H1 (cell line): Measurements from ENCODE around the gene SMPD2. TPM values are rescaled to one million over a fixed set of nuclear protein-coding genes. Genes with fewer than 3 reads are reported as not detected.

Experiments used
- CTCF ChIA-PET: fragments of 300-600 bp; sonication (Branson Sonifier 250); formaldehyde crosslinking; loops from one replicate; lab custom pipeline; 2021; ENCODE audit not compliant: partially characterized antibody; lab: Charles Lee
- POLR2A ChIA-PET: fragments of 300-600 bp; sonication (Branson Sonifier 250); formaldehyde crosslinking; loops from one replicate; lab custom pipeline; 2021; ENCODE audit warnings: inconsistent platforms; ENCODE audit not compliant: partially characterized antibody; lab: Charles Lee
- DNase-seq, 2 experiments: peaks; one replicate each; pipeline versions ENCODE4 v3.0.0 to v3.0.0-alpha.2; 2010 to 2022; ENCODE audit warnings: low spot score in 2 of 2, low read depth in 1 of 2, mixed read lengths in 1 of 2
- FAIRE-seq: peaks from 2 replicates; lab custom pipeline; 2011; peaks lifted over from hg19 to GRCh38; lab: Jason Lieb, UNC
- H2AFZ ChIP-seq: 2 replicates; pipeline ENCODE4 v1.8.1; 2012; ENCODE audit warnings: low read length, inconsistent platforms
- H2AK5ac ChIP-seq: 2 replicates; pipeline ENCODE4 v1.6.1; 2013; ENCODE audit warnings: low read depth, low read length
- H2BK120ac ChIP-seq: replicated peaks from 2 replicates; pipeline ENCODE3; 2013; ENCODE audit warnings: low read depth, low read length, inconsistent platforms
- H2BK12ac ChIP-seq: 2 replicates; pipeline ENCODE4 v1.6.1; 2013; ENCODE audit warnings: low read depth, low read length
- H2BK15ac ChIP-seq: 2 replicates; pipeline ENCODE4 v1.6.1; 2013; ENCODE audit warnings: low read length
- H2BK20ac ChIP-seq: 2 replicates; pipeline ENCODE4 v1.6.1; 2013; ENCODE audit warnings: low read length
- H2BK5ac ChIP-seq: 2 replicates; pipeline ENCODE4 v1.6.1; 2013; ENCODE audit warnings: low read depth, low read length
- H3K14ac ChIP-seq: 2 replicates; pipeline ENCODE4 v1.6.1; 2013; ENCODE audit warnings: inconsistent platforms; ENCODE audit not compliant: insufficient read length
- H3K18ac ChIP-seq: 2 replicates; pipeline ENCODE4 v1.6.1; 2013; ENCODE audit warnings: low read length; ENCODE audit errors: extremely low read depth
- H3K23ac ChIP-seq: 2 replicates; pipeline ENCODE4 v1.6.1; 2013; ENCODE audit warnings: inconsistent platforms; ENCODE audit not compliant: insufficient read length
- H3K23me2 ChIP-seq: 2 replicates; pipeline ENCODE4 v1.6.1; 2013; ENCODE audit warnings: low read depth, low read length
- H3K27ac ChIP-seq: 2 replicates; pipeline ENCODE4 v1.6.1; 2011; ENCODE audit warnings: low read depth, low read length, inconsistent platforms
- H3K27me3 ChIP-seq, 4 experiments: replicated peaks in 1 of 4; 1 replicate in 1 of 4; 2 replicates in 3 of 4; pipeline versions ENCODE4 v1.6.1 to v1.8.1; 2011 to 2013; ENCODE audit warnings: low read length in 3 of 4, mild to moderate bottlenecking in 3 of 4, inconsistent platforms in 2 of 4, mixed read lengths in 2 of 4, moderate library complexity in 1 of 4; ENCODE audit not compliant: control insufficient read depth in 3 of 4, insufficient read depth in 3 of 4; ENCODE audit errors: extremely low read depth in 1 of 4
- H3K36me3 ChIP-seq, 4 experiments: 2 replicates each; pipeline versions ENCODE4 v1.6.1 to v1.8.1; 2011 to 2013; ENCODE audit warnings: mild to moderate bottlenecking in 4 of 4, low read length in 3 of 4, moderate library complexity in 2 of 4, control low read depth in 1 of 4, inconsistent platforms in 1 of 4; ENCODE audit not compliant: insufficient read depth in 4 of 4, control insufficient read depth in 2 of 4
- H3K4ac ChIP-seq: replicated peaks from 2 replicates; pipeline ENCODE3; 2013; ENCODE audit warnings: low read length, low read depth, mixed read lengths, inconsistent platforms; ENCODE audit not compliant: insufficient read length
- H3K4me1 ChIP-seq, 4 experiments: replicated peaks in 1 of 4; 1 replicate in 1 of 4; 2 replicates in 3 of 4; pipeline versions ENCODE4 v1.6.1 to v1.8.1; 2011 to 2013; ENCODE audit warnings: low read length in 3 of 4, inconsistent platforms in 2 of 4, mixed read lengths in 1 of 4; ENCODE audit not compliant: insufficient read depth in 4 of 4, control insufficient read depth in 3 of 4
- H3K4me2 ChIP-seq, 2 experiments: 2 replicates each; pipeline versions ENCODE4 v1.6.1 to v1.8.1; 2011 to 2013; ENCODE audit warnings: low read depth in 2 of 2, low read length in 2 of 2, control low read depth in 1 of 2, inconsistent platforms in 1 of 2, mild to moderate bottlenecking in 1 of 2; ENCODE audit not compliant: insufficient read depth in 1 of 2
- H3K4me3 ChIP-seq, 4 experiments: fragments of 200-600, 300-600 bp in 1 of 4; sonication (generic), shearing (Covaris generic), sonication (Bioruptor Twin) in 1 of 4; 2 replicates each; pipeline versions ENCODE4 v1.5.1 to v1.8.1; 2011 to 2016; ENCODE audit warnings: low read length in 4 of 4, low read depth in 3 of 4, control low read depth in 2 of 4, inconsistent platforms in 2 of 4, mild to moderate bottlenecking in 2 of 4, mixed read lengths in 1 of 4, moderate library complexity in 1 of 4; ENCODE audit not compliant: insufficient read depth in 2 of 4; ENCODE audit errors: extremely low read depth in 1 of 4
- H3K56ac ChIP-seq: replicated peaks from 2 replicates; pipeline ENCODE3; 2013; ENCODE audit warnings: low read depth, mild to moderate bottlenecking, mixed read lengths, low read length, inconsistent platforms; ENCODE audit not compliant: insufficient read length
- H3K79me1 ChIP-seq: 2 replicates; pipeline ENCODE4 v1.6.1; 2013; ENCODE audit warnings: low read depth, low read length, control low read depth
- H3K79me2 ChIP-seq, 2 experiments: 2 replicates each; pipeline versions ENCODE4 v1.6.1 to v1.8.1; 2012 to 2013; ENCODE audit warnings: low read length in 2 of 2, mild to moderate bottlenecking in 2 of 2, inconsistent platforms in 1 of 2; ENCODE audit not compliant: insufficient read depth in 2 of 2, control insufficient read depth in 1 of 2
- H3K9ac ChIP-seq, 4 experiments: replicated peaks in 1 of 4; 1 replicate in 1 of 4; 2 replicates in 3 of 4; pipeline versions ENCODE4 v1.6.1 to v1.8.1; 2011 to 2013; ENCODE audit warnings: low read depth in 3 of 4, low read length in 3 of 4, control low read depth in 2 of 4, mild to moderate bottlenecking in 2 of 4, moderate library complexity in 2 of 4, inconsistent platforms in 1 of 4; ENCODE audit errors: extremely low read depth in 1 of 4
- H3K9me3 ChIP-seq, 2 experiments: 2 replicates each; pipeline versions ENCODE4 v1.6.1 to v1.8.1; 2012 to 2013; ENCODE audit warnings: mild to moderate bottlenecking in 2 of 2, moderate library complexity in 2 of 2, control low read depth in 1 of 2, inconsistent platforms in 1 of 2, low read depth in 1 of 2, low read length in 1 of 2, mixed read lengths in 1 of 2; ENCODE audit not compliant: insufficient read depth in 2 of 2
- H4K20me1 ChIP-seq, 2 experiments: replicated peaks in 1 of 2; 2 replicates each; pipeline versions ENCODE3 to v1.8.1; 2011 to 2013; ENCODE audit warnings: inconsistent platforms in 2 of 2, low read length in 2 of 2, mild to moderate bottlenecking in 1 of 2; ENCODE audit not compliant: insufficient read depth in 2 of 2, control insufficient read depth in 1 of 2
- H4K5ac ChIP-seq: 2 replicates; pipeline ENCODE4 v1.6.1; 2013; ENCODE audit warnings: low read length, low read depth, mixed read lengths, inconsistent platforms; ENCODE audit not compliant: insufficient read length
- H4K8ac ChIP-seq: 2 replicates; pipeline ENCODE4 v1.8.0; 2013; ENCODE audit warnings: mild to moderate bottlenecking, moderate library complexity, low read length, inconsistent platforms; ENCODE audit not compliant: insufficient read depth; ENCODE audit errors: extremely low read depth
- H4K91ac ChIP-seq: replicated peaks from 2 replicates; pipeline ENCODE3; 2013; ENCODE audit warnings: low read length, mixed read lengths, inconsistent platforms; ENCODE audit not compliant: insufficient read length
- ATF2 ChIP-seq: IDR thresholded peaks from 2 replicates; pipeline ENCODE4 v1.6.1; 2012; ENCODE audit warnings: low read length, inconsistent platforms
- BACH1 ChIP-seq: IDR thresholded peaks from 2 replicates; pipeline ENCODE4 v1.6.1; 2012; ENCODE audit warnings: low read length, improper control_type of control experiment
- BRCA1 ChIP-seq: IDR thresholded peaks from 2 replicates; pipeline ENCODE4 v1.6.1; 2012; ENCODE audit warnings: low read depth, low read length, improper control_type of control experiment
- GTF2F1 ChIP-seq: IDR thresholded peaks from 2 replicates; pipeline ENCODE4 v1.6.1; 2012; ENCODE audit warnings: low read depth, low read length, improper control_type of control experiment, borderline replicate concordance
- HDAC2 ChIP-seq, 2 experiments: fragments of 300-600 bp in 1 of 2; sonication (generic) in 1 of 2; IDR thresholded peaks; 2 replicates each; pipeline ENCODE4 v1.6.1; 2011 to 2012; ENCODE audit warnings: low read depth in 2 of 2, low read length in 2 of 2, mild to moderate bottlenecking in 2 of 2, moderate library complexity in 2 of 2, borderline replicate concordance in 1 of 2, inconsistent platforms in 1 of 2
- JUN ChIP-seq: IDR thresholded peaks from 2 replicates; pipeline ENCODE4 v1.6.1; 2011; ENCODE audit warnings: low read depth, mild to moderate bottlenecking, improper control_type of control experiment, low read length
- KDM4A ChIP-seq: IDR thresholded peaks from one replicate; pipeline ENCODE4 v1.7.1; 2012; ENCODE audit warnings: low read depth, mild to moderate bottlenecking, moderate library complexity, low read length, inconsistent platforms; ENCODE audit not compliant: severe bottlenecking
- POLR2AphosphoS5 ChIP-seq: IDR thresholded peaks from 2 replicates; pipeline ENCODE4 v1.6.1; 2011; ENCODE audit warnings: low read depth, low read length
- RAD21 ChIP-seq, 2 experiments: IDR thresholded peaks in 1 of 2; conservative IDR thresholded peaks in 1 of 2; 2 replicates each; pipeline ENCODE4 v1.6.1; 2011; ENCODE audit warnings: low read depth in 2 of 2, low read length in 2 of 2, improper control_type of control experiment in 1 of 2, inconsistent platforms in 1 of 2, mild to moderate bottlenecking in 1 of 2, moderate library complexity in 1 of 2
- USF2 ChIP-seq: IDR thresholded peaks from 2 replicates; pipeline ENCODE4 v1.6.1; 2011; ENCODE audit warnings: low read length, improper control_type of control experiment
- WGBS, 2 experiments: shearing (Covaris generic) in 1 of 2; methylation state at CpG; one replicate each; pipeline versions ENCODE4 v1.1.6 to v1.1.7; 2013 to 2015; ENCODE audit warnings: low lambda C conversion rate in 2 of 2, mixed read lengths in 2 of 2, inconsistent platforms in 1 of 2, low coverage in 1 of 2, missing lambda C conversion rate in 1 of 2; ENCODE audit not compliant: insufficient replicate concordance in 2 of 2, insufficient coverage in 1 of 2, insufficient read length in 1 of 2; ENCODE audit errors: extremely low coverage in 1 of 2, missing lambda C conversion rate in 1 of 2; 5-methylcytosine and 5-hydroxymethylcytosine counted together
- polyA plus RNA-seq, 7 experiments: library from polyadenylated mRNA; depleted of rRNA in 3 of 7; stranded (reverse) in 5 of 7; unstranded in 2 of 7; fragments of >200 nt in 5 of 7; fragments of 200-250 nt in 2 of 7; gene quantifications; 1 replicate in 5 of 7; 2 replicates in 1 of 7; 4 replicates in 1 of 7; pipeline versions ENCODE4 v1.2.1 to v1.2.3, GENCODE V29; 2011 to 2013; ENCODE audit warnings: missing spikeins in 2 of 7, mixed read lengths in 2 of 7
- total RNA-seq: library from RNA; stranded (reverse); fragmentation: NEBNext Ultra II Directional; extraction: Animal tissue kit (Norgen Biotek cat#: 25700); gene quantifications from 2 replicates; pipeline ENCODE4 v1.2.1, GENCODE V29; 2021

Gene SMPD2
- total and polyA plus RNA-seq, 2 of the 8 experiments (the other 6 are each of a cell fraction or from before 2014, with no cell fraction given), result 11.5 to 17.2 TPM

- Histone ChIP-seq H3K18ac (no peak overlapping the region), H2BK15ac (no peak overlapping the region), H3K4me2 (no peak overlapping the region), H3K79me1 (peaks cover 20% of the 10 kb centered on the region), H2BK20ac (no peak overlapping the region), H3K36me3 (peaks cover 16 to 82% (median 57%) of the 10 kb centered on the region in 4 experiments), H3K23ac (no peak overlapping the region), H3K56ac (no peak overlapping the region), H2AK5ac (no peak overlapping the region), H3K23me2 (0 out of 2 replicates have a peak, but pooled peaks cover 3% of the 10 kb centered on the region), H2BK12ac (no peak overlapping the region), H3K14ac (no peak overlapping the region), H3K9ac (no peak overlapping the region), H4K8ac (no peak overlapping the region), H2AFZ (no peak overlapping the region), H3K4me3 (no peak overlapping the region), H2BK5ac (no peak overlapping the region), H4K91ac (no peak overlapping the region), H3K79me2 (peaks cover 1 to 56% of the 10 kb centered on the region in 2 experiments; a peak in 3 of 4 replicates), H2BK120ac (no peak overlapping the region), H4K5ac (no peak overlapping the region), H3K4ac (no peak overlapping the region), H4K20me1 (peaks cover 4 to 31% of the 10 kb centered on the region in 2 experiments), H3K9me3 (no peaks in the 10 kb centered on the region), H3K27ac (no peak overlapping the region), H3K4me1 (peaks cover 0 to 4% (median under 1%) of the 10 kb centered on the region in 4 experiments; a peak in 2 of 7 replicates), H3K27me3 (no peaks in the 10 kb centered on the region)
- DNase-seq (no peak), FAIRE-seq (no peak)
- CTCF ChIA-PET, result no interaction called here
- POLR2A ChIA-PET, result no interaction called here
- WGBS, 2 experiments, result 92% methylated on average over 4 of the region's 4 CpGs; no CpG with 5 or more reads in 1 of the 2 experiments
- TF ChIP-seq HDAC2 (IDR thresholded peaks at IDR 0.05; ENCODE audit: borderline replicate concordance in 1 of 2, low read depth in 2 of 2, low read length in 2 of 2), result no peak
- no peak for TF ChIP-seq ATF2
- no peak for TF ChIP-seq GTF2F1
- TF ChIP-seq KDM4A, result no peak
- no peak for TF ChIP-seq USF2
- TF ChIP-seq BACH1, result no peak
- no peak for TF ChIP-seq BRCA1
- no peak for TF ChIP-seq JUN
- no peak for TF ChIP-seq POLR2AphosphoS5
- TF ChIP-seq RAD21 (IDR thresholded peaks at IDR 0.05 in 1 of 2, conservative IDR thresholded peaks at IDR 0.05 in 1 of 2; ENCODE audit: low read depth in 2 of 2, low read length in 2 of 2), result no peak
These were observed 34.5 kb downstream of the SMPD2 start for GRCh38 chr6:109474995-109475394.
